Skin of body (tissue), 2 donors: ENCODE results near the gene TP73. TPM values are rescaled to one million over a fixed set of nuclear protein-coding genes. Genes with fewer than 3 reads are reported as not detected.

Experiments
- DNase-seq: peaks from one replicate; lab custom pipeline; 2025; lab: John Stamatoyannopoulos, UW
- total RNA-seq: library from RNA; depleted of rRNA; stranded (reverse); fragments of >200 nt; gene quantifications from one replicate; pipeline ENCODE4 v1.2.3, GENCODE V29; 2014

The TP73 gene
- total RNA-seq, 1 donor from 2014 or later, result 2.1 TPM

DNA sequence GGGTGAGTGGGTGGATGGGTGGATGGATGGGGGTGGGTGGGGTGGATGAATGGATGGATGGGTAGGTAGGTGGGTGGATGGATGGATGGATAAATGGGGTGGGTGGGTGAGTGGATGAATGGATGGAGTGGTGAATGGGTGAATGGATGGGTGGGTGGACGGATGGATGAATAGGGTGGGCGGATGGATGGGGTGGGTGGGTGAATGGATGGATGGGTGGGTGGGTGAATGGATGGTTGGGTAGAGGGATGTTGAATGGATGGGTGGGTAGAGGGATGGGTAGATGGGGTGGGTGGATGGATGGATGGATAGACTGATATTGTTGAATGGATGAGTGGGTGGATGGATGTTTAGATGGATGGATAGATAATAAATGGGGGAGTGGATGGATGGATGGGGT is 73.0 kb downstream of the TP73 start:
- DNase-seq, result no peak

GRCh38 chr1:3727042-3727824 is 74.9 kb downstream of the TP73 start:
- no peak for DNase-seq

DNA sequence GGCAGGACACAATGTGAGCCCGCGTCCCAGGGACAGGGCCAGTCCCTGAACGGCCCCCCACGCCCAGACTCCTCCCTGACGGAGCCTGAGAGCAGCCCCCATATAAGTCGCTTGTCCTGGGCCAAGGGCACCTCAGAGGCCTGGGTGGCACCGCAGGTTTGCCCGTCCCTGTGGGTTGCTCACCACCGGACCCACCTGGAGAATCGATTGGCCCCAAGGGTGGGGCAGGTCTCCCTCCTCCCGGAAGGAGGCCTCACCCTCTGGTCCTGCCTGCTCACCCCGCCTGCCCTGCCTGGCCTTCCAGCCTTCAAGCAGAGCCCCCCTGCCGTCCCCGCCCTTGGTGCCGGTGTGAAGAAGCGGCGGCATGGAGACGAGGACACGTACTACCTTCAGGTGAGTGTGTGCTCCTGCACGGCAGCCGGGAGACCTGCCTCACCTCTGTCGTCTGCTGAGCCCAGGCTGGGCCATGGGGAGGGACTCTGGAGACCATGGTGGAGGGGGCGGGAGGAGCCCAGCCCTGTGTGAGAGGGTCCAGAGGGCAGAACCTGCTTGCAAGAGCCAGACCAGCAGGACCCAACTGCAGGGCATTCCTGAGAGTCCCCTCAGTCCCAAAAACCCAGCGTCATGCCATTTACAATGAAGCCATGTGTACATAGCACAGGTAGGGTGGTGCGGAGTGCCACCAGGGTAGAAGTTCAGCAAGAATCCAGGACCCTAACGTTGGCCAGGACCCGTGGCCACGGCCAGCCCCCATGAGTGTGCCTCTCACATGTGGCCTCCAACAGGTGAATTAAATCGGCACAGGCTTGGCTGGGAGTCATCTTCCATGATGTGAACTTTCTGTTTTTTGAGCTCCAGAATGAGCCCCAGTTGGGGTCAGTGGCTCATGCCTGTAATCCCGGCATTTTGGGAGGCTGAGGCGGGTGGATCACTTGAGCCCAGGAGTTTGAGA is 75.8 kb downstream of the TP73 start:
- no peak for DNase-seq

DNA sequence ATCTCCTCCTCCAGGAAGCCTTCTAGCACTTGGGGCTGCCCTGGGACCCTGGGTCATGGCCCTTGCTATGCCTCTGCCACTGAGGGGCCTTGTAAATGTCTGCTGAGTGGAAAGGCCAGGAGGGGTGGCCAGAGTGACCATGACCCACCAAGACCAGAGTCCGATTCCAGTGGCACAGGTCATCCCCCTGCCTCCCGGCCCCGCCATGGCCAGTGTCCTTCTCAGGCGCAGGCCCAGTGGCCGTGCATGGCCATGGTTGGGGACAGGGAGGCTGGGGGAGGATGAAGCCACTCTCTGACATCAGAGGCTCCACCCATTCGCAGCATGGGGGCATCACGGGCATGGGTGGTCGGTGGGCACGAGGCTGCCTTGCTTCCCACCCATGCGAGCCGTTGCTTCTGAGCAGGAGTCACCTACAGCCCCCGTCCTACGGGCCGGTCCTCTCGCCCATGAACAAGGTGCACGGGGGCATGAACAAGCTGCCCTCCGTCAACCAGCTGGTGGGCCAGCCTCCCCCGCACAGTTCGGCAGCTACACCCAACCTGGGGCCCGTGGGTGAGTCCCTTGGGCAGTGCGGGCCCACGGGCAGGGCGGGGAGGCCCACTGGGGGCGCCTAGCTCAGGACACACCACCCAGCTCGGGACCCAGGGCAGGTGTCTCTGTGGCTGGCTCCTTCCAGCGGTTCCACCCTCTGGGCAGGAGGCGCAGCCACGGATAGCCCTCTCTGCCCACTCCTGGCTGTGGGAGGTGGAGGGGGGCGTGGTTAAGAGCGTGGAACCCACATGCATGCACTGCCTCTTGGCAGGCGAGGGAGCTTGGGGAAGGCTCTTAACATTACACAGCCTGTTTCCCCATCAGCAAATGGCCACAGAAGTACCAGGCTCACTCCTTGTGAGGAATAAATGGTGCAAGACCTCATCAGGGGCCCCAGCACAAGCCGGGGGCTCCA is 77.6 kb downstream of the TP73 start:
- DNase-seq, result no peak

- DNase-seq, result no peak
Measured at GRCh38 chr1:3730543-3731247, 78.4 kb downstream of the TP73 start.

DNA sequence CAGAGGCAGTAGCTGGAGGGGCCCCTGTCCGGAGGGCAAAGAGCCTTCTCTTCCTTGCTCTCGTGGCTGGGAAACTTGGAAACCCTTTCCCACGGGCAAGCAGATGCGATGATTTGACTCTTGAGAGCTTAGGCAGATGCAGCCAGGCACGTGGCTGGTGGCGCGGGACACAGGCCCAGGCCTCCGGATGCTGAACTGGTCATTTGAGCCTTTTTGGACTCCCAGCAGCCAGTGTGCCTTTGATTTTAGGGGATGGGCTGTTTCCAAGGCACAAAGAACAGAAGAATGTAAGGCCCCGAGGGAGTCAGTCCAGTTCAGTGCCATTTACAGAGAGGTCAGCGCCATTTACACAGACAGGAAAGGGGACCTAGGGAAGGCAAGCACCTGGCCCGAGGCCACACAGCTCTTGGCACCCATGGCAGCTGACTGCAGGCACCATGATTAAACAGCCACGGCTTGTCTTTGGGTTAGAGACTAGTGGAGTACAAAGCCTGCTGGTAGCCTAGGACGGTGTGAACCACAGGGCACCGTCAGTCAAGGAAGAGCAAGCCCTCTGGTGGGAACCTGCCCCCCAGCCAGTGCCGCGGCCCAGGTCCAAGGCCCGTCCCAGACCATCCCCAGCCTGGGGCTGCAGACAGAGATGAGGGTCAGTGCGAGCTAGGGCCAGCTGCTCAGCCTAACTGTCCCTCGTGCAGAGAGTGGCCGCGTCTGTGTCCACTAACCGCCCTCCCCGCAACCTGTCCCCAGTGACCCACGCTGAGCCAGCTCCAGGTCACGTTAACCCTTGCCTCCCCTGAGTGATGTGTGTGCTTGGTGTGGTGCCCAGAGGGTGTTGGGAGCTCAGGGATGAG is 79.5 kb downstream of the TP73 start:
- no peak for DNase-seq

- DNase-seq, result no peak
Measured at GRCh38 chr1:3732434-3733093, 80.2 kb downstream of the TP73 start.

DNA sequence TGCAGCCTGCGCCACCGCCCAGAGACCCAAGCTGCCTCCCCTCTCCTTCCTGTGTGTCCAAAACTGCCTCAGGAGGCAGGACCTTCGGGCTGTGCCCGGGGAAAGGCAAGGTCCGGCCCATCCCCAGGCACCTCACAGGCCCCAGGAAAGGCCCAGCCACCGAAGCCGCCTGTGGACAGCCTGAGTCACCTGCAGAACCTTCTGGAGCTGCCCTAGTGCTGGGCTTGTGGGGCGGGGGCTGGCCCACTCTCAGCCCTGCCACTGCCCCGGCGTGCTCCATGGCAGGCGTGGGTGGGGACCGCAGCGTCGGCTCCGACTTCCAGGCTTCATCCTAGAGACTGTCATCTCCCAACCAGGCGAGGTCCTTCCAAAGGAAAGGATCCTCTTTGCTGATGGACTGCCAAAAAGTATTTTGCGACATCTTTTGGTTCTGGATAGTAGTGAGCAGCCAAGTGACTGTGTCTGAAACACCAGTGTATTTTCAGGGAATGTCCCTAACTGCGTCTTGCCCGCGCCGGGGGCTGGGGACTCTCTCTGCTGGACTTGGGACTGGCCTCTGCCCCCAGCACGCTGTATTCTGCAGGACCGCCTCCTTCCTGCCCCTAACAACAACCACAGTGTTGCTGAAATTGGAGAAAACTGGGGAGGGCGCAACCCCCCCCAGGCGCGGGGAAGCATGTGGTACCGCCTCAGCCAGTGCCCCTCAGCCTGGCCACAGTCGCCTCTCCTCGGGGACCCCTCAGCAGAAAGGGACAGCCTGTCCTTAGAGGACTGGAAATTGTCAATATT is 81.0 kb downstream of the TP73 start:
- no peak for DNase-seq

GRCh38 chr1:3733883-3734589 is 81.7 kb downstream of the TP73 start:
- DNase-seq, result no peak

GRCh38 chr1:3734602-3735001 is 82.3 kb downstream of the TP73 start:
- no peak for DNase-seq

DNA sequence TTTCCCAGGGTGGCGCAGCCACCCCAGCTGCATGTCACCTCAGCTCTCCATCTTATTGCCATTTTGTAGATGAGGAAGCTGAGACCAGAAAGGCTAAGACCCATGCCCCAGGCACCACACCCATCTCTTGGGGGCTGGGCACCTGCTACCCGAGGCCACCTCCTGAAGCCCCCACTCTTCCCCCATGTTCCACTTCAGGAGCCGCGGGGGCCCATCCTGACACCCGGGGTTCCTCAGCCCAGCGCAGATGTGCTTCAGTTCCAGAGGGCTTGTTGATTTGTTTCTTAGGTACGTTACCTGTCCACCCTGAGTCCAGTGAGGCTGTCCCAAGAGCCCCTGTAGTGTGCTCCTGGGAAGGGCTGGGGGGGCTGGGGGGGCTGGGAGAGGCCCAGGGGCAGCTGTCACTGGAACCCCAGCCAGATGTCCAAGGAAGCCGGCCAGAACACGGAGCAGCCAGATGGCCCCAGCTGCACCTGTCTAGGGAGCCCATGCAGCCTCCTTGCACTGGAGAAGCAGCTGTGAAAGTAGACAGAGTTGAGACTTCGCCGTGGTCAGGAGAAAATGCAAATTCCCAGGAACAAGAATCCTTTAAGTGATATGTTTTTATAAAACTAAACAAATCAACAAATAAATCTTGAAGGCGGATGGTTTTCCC is 82.8 kb downstream of the TP73 start:
- DNase-seq, result no peak

- DNase-seq, result no peak
Measured at GRCh38 chr1:3735688-3736087, 83.4 kb downstream of the TP73 start.

DNA sequence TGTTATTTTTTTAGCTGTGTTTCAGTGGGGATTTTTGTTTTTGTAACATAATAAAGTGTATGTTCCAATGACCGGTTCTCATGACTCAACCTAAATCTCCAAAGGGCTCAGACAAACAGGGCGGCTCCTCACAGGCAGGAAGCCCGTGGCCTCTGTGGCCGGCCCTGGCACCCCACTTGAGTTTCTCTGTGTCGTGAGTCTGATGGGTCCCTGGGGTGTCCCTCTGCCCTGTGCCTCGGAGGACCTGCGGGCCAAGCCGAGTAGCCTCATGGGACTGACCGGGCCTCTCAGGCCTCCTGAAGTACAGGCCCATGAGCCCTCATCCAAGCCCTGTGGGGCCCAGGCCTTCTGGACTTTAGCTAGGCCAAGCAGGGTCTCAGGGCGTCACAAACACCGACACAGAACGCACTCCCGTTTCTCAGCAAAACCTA is 83.8 kb downstream of the TP73 start:
- no peak for DNase-seq

- DNase-seq, result no peak
Measured at GRCh38 chr1:3736708-3737107, 84.4 kb downstream of the TP73 start.

- DNase-seq, result no peak
Measured at GRCh38 chr1:3738943-3739342, 86.6 kb downstream of the TP73 start.

DNA sequence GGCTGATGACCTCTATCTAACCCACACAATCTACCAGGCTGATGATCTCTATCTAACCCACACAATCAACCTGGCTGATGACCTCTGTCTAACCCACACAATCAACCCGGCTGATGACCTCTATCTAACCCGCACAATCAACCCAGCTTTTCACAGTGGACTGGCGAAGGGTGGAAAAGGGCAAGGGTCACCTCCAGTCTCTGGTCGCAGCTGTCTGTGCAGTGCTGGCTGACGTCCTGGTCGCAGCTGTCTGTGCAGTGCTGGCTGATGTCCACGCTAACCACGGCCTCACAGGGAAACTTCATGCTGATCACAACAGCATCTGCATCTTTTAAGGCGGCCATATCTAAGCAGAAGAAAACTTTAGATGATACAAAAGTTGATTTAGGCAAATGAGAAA is 87.7 kb downstream of the TP73 start:
- no peak for DNase-seq

GRCh38 chr1:3740752-3741151 is 88.4 kb downstream of the TP73 start:
- no peak for DNase-seq
